Astrocyte (in vitro differentiated cells and primary cell): Measurements from ENCODE around the gene GPR137. TPM values are rescaled to one million over a fixed set of nuclear protein-coding genes. Genes with fewer than 3 reads are reported as not detected.

Source experiments
- DNase-seq: peaks from one replicate; pipeline ENCODE4 v3.0.0-alpha.2; 2010; ENCODE audit warnings: low read depth
- FAIRE-seq: peaks from 2 replicates; lab custom pipeline; 2011; peaks lifted over from hg19 to GRCh38; lab: Jason Lieb, UNC
- H2AFZ ChIP-seq: 2 replicates; pipeline ENCODE4 v1.6.0; 2012; ENCODE audit warnings: low read depth, low read length, inconsistent platforms
- H3K27ac ChIP-seq: 2 replicates; pipeline ENCODE4 v1.5.1; 2011; ENCODE audit warnings: low read depth, low read length, inconsistent platforms
- H3K27me3 ChIP-seq: 2 replicates; pipeline ENCODE4 v1.6.0; 2011; ENCODE audit warnings: low read length, inconsistent platforms; ENCODE audit not compliant: insufficient read depth
- H3K36me3 ChIP-seq: 2 replicates; pipeline ENCODE4 v1.5.1; 2011; ENCODE audit warnings: low read length, inconsistent platforms; ENCODE audit not compliant: insufficient read depth
- H3K4me1 ChIP-seq: 2 replicates; pipeline ENCODE4 v1.5.1; 2011; ENCODE audit warnings: low read length, inconsistent platforms; ENCODE audit not compliant: insufficient read depth
- H3K4me2 ChIP-seq: 2 replicates; pipeline ENCODE4 v1.6.0; 2012; ENCODE audit warnings: low read length, inconsistent platforms
- H3K4me3 ChIP-seq: 2 replicates; pipeline ENCODE4 v1.5.1; 2011; ENCODE audit warnings: low read depth, mild to moderate bottlenecking, low read length, inconsistent platforms; ENCODE audit not compliant: insufficient read depth
- H3K79me2 ChIP-seq: 2 replicates; pipeline ENCODE4 v1.6.0; 2012; ENCODE audit warnings: mild to moderate bottlenecking, low read length, inconsistent platforms; ENCODE audit not compliant: insufficient read depth
- H3K9ac ChIP-seq: 2 replicates; pipeline ENCODE4 v1.6.0; 2012; ENCODE audit warnings: mild to moderate bottlenecking, low read length, inconsistent platforms
- H3K9me3 ChIP-seq: 2 replicates; pipeline ENCODE4 v1.5.1; 2012; ENCODE audit warnings: low read depth, mild to moderate bottlenecking, low read length, inconsistent platforms; ENCODE audit not compliant: insufficient read depth
- H4K20me1 ChIP-seq: 2 replicates; pipeline ENCODE4 v1.6.0; 2012; ENCODE audit warnings: low read length, inconsistent platforms; ENCODE audit not compliant: insufficient read depth
- H3K27ac Mint-ChIP-seq: one replicate; pipeline ENCODE4 v1.8.0; 2021; ENCODE audit warnings: mild to moderate bottlenecking, mixed read lengths; ENCODE audit not compliant: unreplicated experiment
- H3K27me3 Mint-ChIP-seq: one replicate; pipeline ENCODE4 v1.8.0; 2021; ENCODE audit warnings: low read depth, mixed read lengths; ENCODE audit not compliant: unreplicated experiment
- H3K36me3 Mint-ChIP-seq: one replicate; pipeline ENCODE4 v1.8.0; 2021; ENCODE audit warnings: low read depth, mixed read lengths; ENCODE audit not compliant: unreplicated experiment
- H3K4me1 Mint-ChIP-seq: one replicate; pipeline ENCODE4 v1.8.0; 2021; ENCODE audit warnings: low read depth, mixed read lengths; ENCODE audit not compliant: unreplicated experiment
- H3K4me3 Mint-ChIP-seq: one replicate; pipeline ENCODE4 v1.8.0; 2021; ENCODE audit warnings: mild to moderate bottlenecking, moderate library complexity, mixed read lengths; ENCODE audit not compliant: unreplicated experiment
- H3K9me3 Mint-ChIP-seq: one replicate; pipeline ENCODE4 v1.8.0; 2021; ENCODE audit warnings: mild to moderate bottlenecking, mixed read lengths; ENCODE audit not compliant: unreplicated experiment
- CTCF ChIP-seq: IDR thresholded peaks from 2 replicates; pipeline ENCODE4 v1.5.1; 2011; ENCODE audit warnings: low read depth, mild to moderate bottlenecking, inconsistent platforms, low read length, moderate library complexity; ENCODE audit not compliant: insufficient read depth
- EZH2 ChIP-seq: IDR thresholded peaks from 2 replicates; pipeline ENCODE4 v1.6.1; 2012; ENCODE audit warnings: mild to moderate bottlenecking, low read length, inconsistent platforms; ENCODE audit not compliant: insufficient read depth
- total RNA-seq: library from RNA; stranded (reverse); gene quantifications from 2 replicates; pipeline ENCODE4 v1.2.1, GENCODE V29; 2021

Gene GPR137
- total RNA-seq, 1 donor from 2014 or later: 46.8 TPM

- no peak for DNase-seq
- Histone ChIP-seq H3K4me1 (peaks cover 3% of the 10 kb centered on the region), H3K27ac (no peak overlapping the region), H2AFZ (no peak overlapping the region), H4K20me1 (peaks cover 28% of the 10 kb centered on the region), H3K79me2 (no peaks in the 10 kb centered on the region), H3K9ac (no peak overlapping the region), H3K4me3 (no peak overlapping the region), H3K36me3 (peaks cover 3% of the 10 kb centered on the region), H3K27me3 (no peaks in the 10 kb centered on the region), H3K4me2 (no peak overlapping the region), H3K9me3 (no peaks in the 10 kb centered on the region)
- no peak for FAIRE-seq
- H3K9me3 Mint-ChIP-seq: peaks cover 2% of the 10 kb centered on the region
- H3K4me3 Mint-ChIP-seq: no peak overlapping the region
- H3K27ac Mint-ChIP-seq: no peak overlapping the region
- H3K27me3 Mint-ChIP-seq: peaks cover 9% of the 10 kb centered on the region
- H3K36me3 Mint-ChIP-seq: peaks cover 18% of the 10 kb centered on the region
- TF ChIP-seq EZH2: no peak
- TF ChIP-seq CTCF: no peak
- peaks cover 15% of the 10 kb centered on the region for H3K4me1 Mint-ChIP-seq
These were observed 39.2 kb downstream of the GPR137 start for GRCh38 chr11:64324692-64325469.

- Histone ChIP-seq H3K4me3 (no peak overlapping the region), H3K4me1 (peaks cover 10% of the 10 kb centered on the region), H3K79me2 (no peaks in the 10 kb centered on the region), H3K9ac (no peak overlapping the region), H2AFZ (no peak overlapping the region), H3K36me3 (no peaks in the 10 kb centered on the region), H4K20me1 (peaks cover 10% of the 10 kb centered on the region), H3K27ac (no peak overlapping the region), H3K9me3 (no peaks in the 10 kb centered on the region), H3K4me2 (no peak overlapping the region), H3K27me3 (no peaks in the 10 kb centered on the region)
- Mint-ChIP-seq H3K4me3 (no peak overlapping the region), H3K36me3 (peaks cover 5% of the 10 kb centered on the region), H3K9me3 (peaks cover 2% of the 10 kb centered on the region), H3K4me1 (peaks cover 12% of the 10 kb centered on the region), H3K27me3 (peaks cover 9% of the 10 kb centered on the region), H3K27ac (no peak overlapping the region)
- FAIRE-seq (no peak), DNase-seq (no peak)
- TF ChIP-seq EZH2 (no peak), CTCF (no peak)
These were observed 41.7 kb downstream of the GPR137 start for GRCh38 chr11:64327375-64327774.

GRCh38 chr11:64327993-64328392, 42.3 kb downstream of the GPR137 start:
- H3K36me3 ChIP-seq: no peaks in the 10 kb centered on the region
- no peak overlapping the region for H2AFZ ChIP-seq
- peaks cover 12% of the 10 kb centered on the region for H3K4me1 ChIP-seq
- H3K9ac ChIP-seq: no peak overlapping the region
- peaks cover 4% of the 10 kb centered on the region for H4K20me1 ChIP-seq
- H3K4me2 ChIP-seq: no peak overlapping the region
- H3K36me3 Mint-ChIP-seq: peaks cover 3% of the 10 kb centered on the region
- FAIRE-seq: no peak
- no peak overlapping the region for H3K27ac Mint-ChIP-seq
- peaks cover 9% of the 10 kb centered on the region for H3K27me3 Mint-ChIP-seq
- H3K27me3 ChIP-seq: no peaks in the 10 kb centered on the region
- H3K4me3 ChIP-seq: no peak overlapping the region
- H3K4me1 Mint-ChIP-seq: peaks cover 10% of the 10 kb centered on the region
- no peak for TF ChIP-seq CTCF
- no peak for TF ChIP-seq EZH2
- H3K9me3 Mint-ChIP-seq: peaks cover 2% of the 10 kb centered on the region
- H3K9me3 ChIP-seq: no peaks in the 10 kb centered on the region
- H3K27ac ChIP-seq: no peak overlapping the region
- H3K4me3 Mint-ChIP-seq: no peak overlapping the region
- DNase-seq: no peak
- H3K79me2 ChIP-seq: no peaks in the 10 kb centered on the region
